Right atrium auricular region (tissue), 2 donors: ENCODE measurements around the gene MKS1. TPM values are rescaled to one million over a fixed set of nuclear protein-coding genes. Genes with fewer than 3 reads are reported as not detected.
A peak's percentile ranks its signal among the peaks of the same experiment; 100 is the strongest.

Experiments
- DNase-seq: peaks from one replicate; pipeline ENCODE4 v3.0.0-alpha.2; 2019; ENCODE audit warnings: low spot score
- H3K27ac ChIP-seq, 2 donors: fragments of 200-600 bp; sonication (generic); 1 replicate in 1 of 2; 2 replicates in 1 of 2; pipeline ENCODE4 v1.5.1; 2016 to 2019
- H3K27me3 ChIP-seq, 2 donors: fragments of 200-600 bp; sonication (generic); one replicate each; pipeline versions ENCODE4 v1.5.1 to v1.6.0; 2017 to 2019
- H3K36me3 ChIP-seq: fragments of 200-600 bp; sonication (generic); one replicate; pipeline ENCODE4 v1.5.1; 2016
- H3K4me1 ChIP-seq, 2 donors: fragments of 200-600 bp; sonication (generic); one replicate each; pipeline versions ENCODE4 v1.5.1 to v1.6.0; 2017 to 2019
- H3K4me3 ChIP-seq, 2 donors: fragments of 200-600 bp; sonication (generic); 1 replicate in 1 of 2; 2 replicates in 1 of 2; pipeline ENCODE4 v1.5.1; 2017 to 2019; ENCODE audit warnings: mild to moderate bottlenecking in 1 of 2, moderate library complexity in 1 of 2
- H3K9me3 ChIP-seq, 2 donors: fragments of 200-600 bp; sonication (generic); one replicate each; pipeline ENCODE4 v1.5.1; 2019
- total RNA-seq, 2 donors: library from RNA; depleted of rRNA; stranded (reverse); fragments of >200 nt; gene quantifications; one replicate each; pipeline ENCODE4 v1.1.0, GENCODE V29; 2016
- TF ChIP-seq, protein P1 (sequence below), 2 donors: fragments of 200-600 bp; sonication (generic); IDR thresholded peaks; one replicate each; pipeline ENCODE4 v1.5.1; 2019; ENCODE audit warnings: antibody characterized with exemption in 2 of 2

MKS1 gene
- total RNA-seq, 2 donors from 2014 or later = 4.8 to 6.4 TPM

DNA sequence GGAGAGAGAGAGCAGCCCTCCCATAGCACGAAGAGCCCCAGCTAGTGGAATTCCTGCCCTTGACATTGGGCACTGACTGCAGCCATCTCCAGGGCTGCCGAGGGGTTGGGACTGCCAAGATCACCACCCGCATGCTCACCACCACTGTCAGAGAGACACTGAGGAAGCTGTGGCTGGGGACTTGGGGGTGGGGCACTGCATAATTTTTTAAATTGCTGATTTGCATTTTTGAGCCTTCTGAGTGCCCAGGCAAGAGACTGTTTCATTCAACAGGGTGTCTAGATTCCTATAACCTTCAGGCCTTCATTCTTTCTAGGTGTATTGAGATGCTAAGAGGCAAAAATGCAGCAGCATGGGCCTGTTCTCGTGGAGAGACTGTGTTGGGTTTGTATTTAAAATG lies 35.5 kb downstream of the MKS1 start:
- Histone ChIP-seq H3K27ac (no peak overlapping the region), H3K36me3 (no peaks in the 10 kb centered on the region), H3K9me3 (no peaks in the 10 kb centered on the region), H3K4me1 (no peaks in the 10 kb centered on the region), H3K27me3 (no peaks in the 10 kb centered on the region), H3K4me3 (no peak overlapping the region)
- TF ChIP-seq, protein P1, sequence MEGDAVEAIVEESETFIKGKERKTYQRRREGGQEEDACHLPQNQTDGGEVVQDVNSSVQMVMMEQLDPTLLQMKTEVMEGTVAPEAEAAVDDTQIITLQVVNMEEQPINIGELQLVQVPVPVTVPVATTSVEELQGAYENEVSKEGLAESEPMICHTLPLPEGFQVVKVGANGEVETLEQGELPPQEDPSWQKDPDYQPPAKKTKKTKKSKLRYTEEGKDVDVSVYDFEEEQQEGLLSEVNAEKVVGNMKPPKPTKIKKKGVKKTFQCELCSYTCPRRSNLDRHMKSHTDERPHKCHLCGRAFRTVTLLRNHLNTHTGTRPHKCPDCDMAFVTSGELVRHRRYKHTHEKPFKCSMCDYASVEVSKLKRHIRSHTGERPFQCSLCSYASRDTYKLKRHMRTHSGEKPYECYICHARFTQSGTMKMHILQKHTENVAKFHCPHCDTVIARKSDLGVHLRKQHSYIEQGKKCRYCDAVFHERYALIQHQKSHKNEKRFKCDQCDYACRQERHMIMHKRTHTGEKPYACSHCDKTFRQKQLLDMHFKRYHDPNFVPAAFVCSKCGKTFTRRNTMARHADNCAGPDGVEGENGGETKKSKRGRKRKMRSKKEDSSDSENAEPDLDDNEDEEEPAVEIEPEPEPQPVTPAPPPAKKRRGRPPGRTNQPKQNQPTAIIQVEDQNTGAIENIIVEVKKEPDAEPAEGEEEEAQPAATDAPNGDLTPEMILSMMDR (IDR thresholded peaks at IDR 0.05) = no peak
- DNase-seq = no peak

- DNase-seq = no peak
- Histone ChIP-seq H3K9me3 (no peaks in the 10 kb centered on the region), H3K4me1 (no peaks in the 10 kb centered on the region), H3K4me3 (no peak overlapping the region), H3K36me3 (no peaks in the 10 kb centered on the region), H3K27ac (no peak overlapping the region), H3K27me3 (no peaks in the 10 kb centered on the region)
- TF ChIP-seq, protein P1 (IDR thresholded peaks at IDR 0.05) = no peak
Observed at GRCh38 chr17:58181796-58182195, 37.3 kb downstream of the MKS1 start.

- H3K4me1 ChIP-seq = no peaks in the 10 kb centered on the region
- H3K36me3 ChIP-seq = no peaks in the 10 kb centered on the region
- no peaks in the 10 kb centered on the region for H3K27me3 ChIP-seq
- TF ChIP-seq, protein P1 (IDR thresholded peaks at IDR 0.05) = no peak
- no peak overlapping the region for H3K27ac ChIP-seq
- no peak overlapping the region for H3K4me3 ChIP-seq
- no peaks in the 10 kb centered on the region for H3K9me3 ChIP-seq
- no peak for DNase-seq
Observed at GRCh38 chr17:58176200-58176599, 42.9 kb downstream of the MKS1 start.

- Histone ChIP-seq H3K4me1 (no peaks in the 10 kb centered on the region), H3K9me3 (no peaks in the 10 kb centered on the region), H3K4me3 (no peak overlapping the region), H3K27ac (no peak overlapping the region), H3K36me3 (no peaks in the 10 kb centered on the region), H3K27me3 (no peaks in the 10 kb centered on the region)
- DNase-seq = no peak
- TF ChIP-seq, protein P1 (IDR thresholded peaks at IDR 0.05) = no peak
Observed at GRCh38 chr17:58174871-58175270, 44.2 kb downstream of the MKS1 start.

DNA sequence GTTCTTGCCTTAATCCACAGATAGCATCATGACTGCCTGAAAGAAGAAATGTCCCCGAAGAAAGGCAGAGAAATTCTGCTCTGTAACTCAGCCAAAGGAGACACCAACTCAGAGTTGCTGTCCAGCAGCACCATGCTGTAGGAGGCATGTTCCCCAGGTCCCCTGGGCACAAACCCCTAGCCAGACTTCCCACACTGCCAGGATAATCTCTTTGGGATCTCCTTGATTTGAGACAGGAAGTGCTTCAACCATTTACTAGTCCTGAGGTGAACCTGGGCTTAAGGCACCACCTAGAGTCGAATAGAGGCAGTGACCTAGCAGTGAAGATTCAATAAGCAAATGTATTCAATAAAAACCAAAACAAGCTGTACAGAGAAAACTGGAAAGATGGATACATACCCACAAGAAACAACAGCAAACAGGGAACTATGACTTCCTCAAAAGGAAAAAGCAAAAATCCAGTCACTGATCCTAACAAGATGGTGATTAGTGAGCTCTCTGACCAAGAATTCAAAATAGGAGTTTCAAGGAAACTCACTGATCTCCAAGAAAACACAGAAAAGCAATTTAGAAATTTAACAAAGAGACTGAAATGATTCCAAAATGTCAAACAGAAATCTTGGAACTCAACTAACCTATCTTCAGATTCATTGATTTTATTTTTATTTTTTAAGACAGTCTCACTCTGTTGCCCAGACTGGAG lies 46.5 kb downstream of the MKS1 start:
- Histone ChIP-seq H3K27me3 (no peaks in the 10 kb centered on the region), H3K4me1 (no peaks in the 10 kb centered on the region), H3K9me3 (no peaks in the 10 kb centered on the region), H3K36me3 (no peaks in the 10 kb centered on the region), H3K4me3 (no peak overlapping the region), H3K27ac (no peak overlapping the region)
- DNase-seq = no peak
- TF ChIP-seq, protein P1 (IDR thresholded peaks at IDR 0.05) = peak in 1 of 2 donors; percentile 42

DNA sequence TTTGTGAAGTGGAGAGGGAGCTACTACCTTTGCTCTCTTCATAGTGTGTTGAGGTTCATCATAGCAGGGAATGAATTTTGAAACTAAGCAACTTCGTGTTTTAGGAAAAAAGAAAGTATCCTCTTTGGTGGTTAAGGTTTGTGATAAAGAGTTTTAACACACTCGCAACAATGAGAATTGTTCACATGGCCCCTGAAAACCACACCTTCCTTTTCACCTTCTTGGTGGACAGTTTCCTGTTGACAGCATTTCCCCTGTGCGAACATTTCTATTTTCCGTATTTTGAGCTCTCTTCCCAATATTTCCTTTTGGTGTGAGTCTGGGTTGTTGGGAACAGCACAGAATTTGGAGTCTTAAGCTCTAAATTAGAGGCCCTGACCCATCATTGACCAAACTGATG lies 48.4 kb downstream of the MKS1 start:
- Histone ChIP-seq H3K4me3 (no peak overlapping the region), H3K4me1 (no peaks in the 10 kb centered on the region), H3K27ac (no peak overlapping the region), H3K27me3 (no peaks in the 10 kb centered on the region), H3K36me3 (no peaks in the 10 kb centered on the region), H3K9me3 (no peaks in the 10 kb centered on the region)
- TF ChIP-seq, protein P1 (IDR thresholded peaks at IDR 0.05) = no peak
- no peak for DNase-seq
